ENCODE data around the gene PRLR.

- no peak for TF ChIP-seq CTCF (IDR thresholded peaks at IDR 0.05 in 8 of 11, conservative IDR thresholded peaks at IDR 0.05 in 3 of 11)
- no peak for TF ChIP-seq POLR2A (IDR thresholded peaks at IDR 0.05)
- TF ChIP-seq POLR2AphosphoS5 (IDR thresholded peaks at IDR 0.05), result no peak
These were observed 179.7 kb downstream of the PRLR start for GRCh38 chr5:35050541-35051126.
